Dendritic cell treated with granulocyte-macrophage colony-stimulating factor and Interleukin-4, amounts not matched to agents 40 ng/mL and 50 ng/mL, for 4 days (primary cell): ENCODE data around the gene AKTIP.

Experiments used
- H3K27ac Mint-ChIP-seq: one replicate; pipeline ENCODE4 v1.8.0; 2022; ENCODE audit warnings: mild to moderate bottlenecking, mixed read lengths
- H3K27me3 Mint-ChIP-seq: one replicate; pipeline ENCODE4 v1.8.0; 2022; ENCODE audit warnings: mild to moderate bottlenecking, mixed read lengths
- H3K36me3 Mint-ChIP-seq: one replicate; pipeline ENCODE4 v1.8.0; 2022; ENCODE audit warnings: low read depth, mixed read lengths
- H3K4me1 Mint-ChIP-seq: one replicate; pipeline ENCODE4 v1.8.0; 2022; ENCODE audit warnings: low read depth, mixed read lengths
- H3K4me3 Mint-ChIP-seq: one replicate; pipeline ENCODE4 v1.8.0; 2022; ENCODE audit warnings: mild to moderate bottlenecking, moderate library complexity, mixed read lengths
- H3K9me3 Mint-ChIP-seq: one replicate; pipeline ENCODE4 v1.8.0; 2022; ENCODE audit warnings: mixed read lengths
- intact Hi-C: fragments of 100-400 bp; cut with micrococcal nuclease; formaldehyde crosslinking; loops from one replicate; pipeline ENCODE4 v1.15.0; 2022

Gene AKTIP

GRCh38 chr16:53507464-53508179 is 4.6 kb upstream of the AKTIP start:
- H3K4me1 Mint-ChIP-seq = peaks cover 14% of the 10 kb centered on the region
- H3K4me3 Mint-ChIP-seq = no peak overlapping the region
- no peaks in the 10 kb centered on the region for H3K36me3 Mint-ChIP-seq
- no peak overlapping the region for H3K27ac Mint-ChIP-seq
- peaks cover 3% of the 10 kb centered on the region for H3K9me3 Mint-ChIP-seq
- intact Hi-C loops = no loop called here
- peaks cover 22% of the 10 kb centered on the region for H3K27me3 Mint-ChIP-seq

- H3K9me3 Mint-ChIP-seq = no peaks in the 10 kb centered on the region
- H3K27me3 Mint-ChIP-seq = peaks cover 21% of the 10 kb centered on the region
- peaks cover 27% of the 10 kb centered on the region for H3K4me1 Mint-ChIP-seq
- no peak overlapping the region for H3K27ac Mint-ChIP-seq
- H3K4me3 Mint-ChIP-seq = no peak overlapping the region
- H3K36me3 Mint-ChIP-seq = no peaks in the 10 kb centered on the region
- intact Hi-C loops = no loop called here
These were observed 3.2 kb upstream of the AKTIP start for GRCh38 chr16:53506254-53506653.

- Mint-ChIP-seq H3K9me3 (no peaks in the 10 kb centered on the region), H3K4me3 (no peak overlapping the region), H3K4me1 (peaks cover 33% of the 10 kb centered on the region), H3K36me3 (no peaks in the 10 kb centered on the region), H3K27me3 (peaks cover 17% of the 10 kb centered on the region), H3K27ac (peak overlapping the region; percentile 93)
- intact Hi-C loops = loop anchor here (5.0 kb wide), 1 partner anchor 372 kb away; no protein-coding TSS in a partner anchor
These were observed 1.7 kb upstream of the AKTIP start for GRCh38 chr16:53504665-53505064.

- Mint-ChIP-seq H3K9me3 (no peaks in the 10 kb centered on the region), H3K27me3 (peaks cover 17% of the 10 kb centered on the region), H3K4me1 (peaks cover 33% of the 10 kb centered on the region), H3K36me3 (no peaks in the 10 kb centered on the region), H3K4me3 (peak overlapping the region; percentile 91), H3K27ac (peak overlapping the region; percentile 93)
- intact Hi-C loops = loop anchor here (2.0 to 5.0 kb wide), 2 partner anchors 69 to 372 kb away; partner anchors contain the start of gene RBL2
These were observed 1.1 kb upstream of the AKTIP start for GRCh38 chr16:53503991-53504663.

- Mint-ChIP-seq H3K9me3 (no peaks in the 10 kb centered on the region), H3K27me3 (peaks cover 15% of the 10 kb centered on the region), H3K27ac (peak overlapping the region; percentile 93), H3K4me3 (peak overlapping the region; percentile 91), H3K4me1 (peaks cover 33% of the 10 kb centered on the region), H3K36me3 (no peaks in the 10 kb centered on the region)
- intact Hi-C loops = loop anchor here (2.0 to 5.0 kb wide), 2 partner anchors 69 to 371 kb away; partner anchors contain the start of gene RBL2
These were observed 388 bp upstream of the AKTIP start for GRCh38 chr16:53503270-53503923.

- H3K27ac Mint-ChIP-seq = no peak overlapping the region
- peaks cover 33% of the 10 kb centered on the region for H3K4me1 Mint-ChIP-seq
- H3K36me3 Mint-ChIP-seq = peaks cover 16% of the 10 kb centered on the region
- H3K9me3 Mint-ChIP-seq = no peaks in the 10 kb centered on the region
- H3K27me3 Mint-ChIP-seq = peaks cover 10% of the 10 kb centered on the region
- intact Hi-C loops = loop anchor here (5.0 kb wide), 1 partner anchor 369 kb away; no protein-coding TSS in a partner anchor
- no peak overlapping the region for H3K4me3 Mint-ChIP-seq
These were observed 1.7 kb downstream of the AKTIP start for GRCh38 chr16:53501216-53501859.

GRCh38 chr16:53498984-53499383 is 4.0 kb downstream of the AKTIP start:
- intact Hi-C loops = no loop called here
- no peak overlapping the region for H3K27ac Mint-ChIP-seq

GRCh38 chr16:53495325-53495724 is 7.7 kb downstream of the AKTIP start:
- Mint-ChIP-seq H3K27me3 (no peaks in the 10 kb centered on the region), H3K4me3 (no peak overlapping the region), H3K9me3 (no peaks in the 10 kb centered on the region), H3K36me3 (peaks cover 72% of the 10 kb centered on the region), H3K4me1 (no peaks in the 10 kb centered on the region), H3K27ac (no peak overlapping the region)
- intact Hi-C loops = no loop called here

More at GRCh38 chr16:53498984-53499383, 4.0 kb downstream of the AKTIP start:
- Mint-ChIP-seq H3K36me3 (peaks cover 40% of the 10 kb centered on the region), H3K9me3 (no peaks in the 10 kb centered on the region), H3K4me1 (peaks cover 24% of the 10 kb centered on the region), H3K27me3 (peaks cover 3% of the 10 kb centered on the region), H3K4me3 (no peak overlapping the region)

- intact Hi-C loops = no loop called here
- Mint-ChIP-seq H3K36me3 (peaks cover 78% of the 10 kb centered on the region), H3K4me3 (no peak overlapping the region), H3K27me3 (no peaks in the 10 kb centered on the region), H3K4me1 (no peaks in the 10 kb centered on the region), H3K9me3 (no peaks in the 10 kb centered on the region), H3K27ac (no peak overlapping the region)
These were observed 8.4 kb downstream of the AKTIP start for GRCh38 chr16:53494636-53495035.

GRCh38 chr16:53492503-53492902 is 10.5 kb downstream of the AKTIP start:
- H3K36me3 Mint-ChIP-seq = peaks cover 95% of the 10 kb centered on the region
- H3K4me1 Mint-ChIP-seq = no peaks in the 10 kb centered on the region
- no peak overlapping the region for H3K4me3 Mint-ChIP-seq
- H3K9me3 Mint-ChIP-seq = no peaks in the 10 kb centered on the region
- H3K27me3 Mint-ChIP-seq = no peaks in the 10 kb centered on the region
- no peak overlapping the region for H3K27ac Mint-ChIP-seq
- intact Hi-C loops = no loop called here

GRCh38 chr16:53489755-53490154 is 13.3 kb downstream of the AKTIP start:
- Mint-ChIP-seq H3K27me3 (no peaks in the 10 kb centered on the region), H3K4me3 (no peak overlapping the region), H3K27ac (no peak overlapping the region), H3K9me3 (no peaks in the 10 kb centered on the region), H3K4me1 (no peaks in the 10 kb centered on the region), H3K36me3 (peaks cover 95% of the 10 kb centered on the region)
- intact Hi-C loops = no loop called here

GRCh38 chr16:53486230-53486629 is 16.8 kb downstream of the AKTIP start:
- Mint-ChIP-seq H3K9me3 (no peaks in the 10 kb centered on the region), H3K36me3 (peaks cover 98% of the 10 kb centered on the region), H3K4me1 (peaks cover 11% of the 10 kb centered on the region), H3K4me3 (no peak overlapping the region), H3K27me3 (no peaks in the 10 kb centered on the region), H3K27ac (no peak overlapping the region)
- intact Hi-C loops = no loop called here

GRCh38 chr16:53484542-53484941 is 18.5 kb downstream of the AKTIP start:
- Mint-ChIP-seq H3K27me3 (no peaks in the 10 kb centered on the region), H3K4me3 (no peak overlapping the region), H3K4me1 (peaks cover 11% of the 10 kb centered on the region), H3K36me3 (peaks cover 98% of the 10 kb centered on the region), H3K9me3 (no peaks in the 10 kb centered on the region), H3K27ac (no peak overlapping the region)
- intact Hi-C loops = no loop called here

- Mint-ChIP-seq H3K27ac (peak overlapping the region; percentile 51), H3K4me3 (no peak overlapping the region), H3K36me3 (peaks cover 98% of the 10 kb centered on the region), H3K4me1 (peaks cover 11% of the 10 kb centered on the region), H3K27me3 (no peaks in the 10 kb centered on the region), H3K9me3 (no peaks in the 10 kb centered on the region)
- intact Hi-C loops = no loop called here
These were observed 20.9 kb downstream of the AKTIP start for GRCh38 chr16:53482123-53482522.
